Spleen (tissue), 3 donors: ENCODE measurements around the gene IKZF3.

Experiments
- POLR2A ChIP-seq, 3 donors: fragments of 450-650 bp; IDR thresholded peaks; one replicate each; pipeline ENCODE4 v1.5.1; 2017; ENCODE audit warnings: antibody characterized with exemption in 3 of 3, mild to moderate bottlenecking in 1 of 3
- POLR2AphosphoS5 ChIP-seq, 3 donors: sonication (generic); formaldehyde crosslinking; IDR thresholded peaks; one replicate each; pipeline ENCODE4 v1.5.1; 2017; ENCODE audit warnings: antibody characterized with exemption in 3 of 3

DNA sequence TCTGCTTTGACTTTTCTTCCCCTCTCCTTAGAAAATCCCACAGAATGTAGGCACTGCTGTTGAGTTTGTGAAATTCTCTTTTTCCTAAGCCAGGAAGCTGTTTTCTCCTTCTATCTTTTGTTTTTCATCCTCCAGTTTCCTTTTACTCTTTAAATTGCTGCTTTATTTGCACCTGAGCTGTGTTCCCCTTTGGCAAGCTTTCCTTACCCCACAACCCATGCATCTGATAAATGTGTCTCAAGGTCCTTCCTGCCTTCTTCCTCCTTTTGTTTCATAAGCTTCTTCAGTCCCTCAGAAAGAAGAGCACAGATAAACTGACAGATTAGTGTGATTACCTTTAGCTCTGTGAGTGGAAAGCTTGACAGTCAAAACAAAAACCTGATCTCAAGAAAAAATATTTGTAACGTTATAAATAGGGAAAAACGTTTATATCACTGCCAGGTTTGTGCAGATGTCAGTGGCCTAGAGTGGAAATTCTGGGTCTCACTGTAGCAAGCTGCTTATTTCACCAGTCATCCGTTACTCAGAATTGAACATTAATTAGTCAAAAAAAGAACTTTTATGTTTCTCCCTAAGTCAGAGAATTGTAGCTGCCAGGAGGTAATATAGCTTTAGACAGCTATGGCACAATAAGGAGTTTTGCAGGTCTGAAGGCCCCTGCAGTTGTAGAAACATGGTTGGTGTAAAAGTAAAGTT is 30.7 kb upstream of the IKZF3 start:
- TF ChIP-seq POLR2AphosphoS5 (IDR thresholded peaks at IDR 0.05) = no peak
- no peak for TF ChIP-seq POLR2A (IDR thresholded peaks at IDR 0.05)
